WTC11 (cell line): Measurements from ENCODE around the gene DUSP5. TPM values are rescaled to one million over a fixed set of nuclear protein-coding genes. Genes with fewer than 3 reads are reported as not detected.
A peak's percentile ranks its signal among the peaks of the same experiment; 100 is the strongest.
"Not testable (repeated sequence)": the region's sequence is repeated elsewhere in the genome, so short reads cannot be mapped to it uniquely, and the experiment has no call there.

Experiments
- ATAC-seq: fragments of 200-7000 bp; cut with Tn5 transposase; 2 replicates; pipeline ENCODE4 v1.10.0; 2021; ENCODE audit warnings: mild to moderate bottlenecking, moderate library complexity
- CTCF ChIA-PET: fragments of 300-600 bp; sonication (Branson Sonifier 250); formaldehyde crosslinking; loops from one replicate; lab custom pipeline; 2021; ENCODE audit warnings: antibody characterized with exemption; lab: Charles Lee
- POLR2A ChIA-PET: fragments of 350-600 bp; sonication (Branson Sonifier 250); formaldehyde crosslinking; loops from one replicate; lab custom pipeline; 2021; ENCODE audit warnings: antibody characterized with exemption; lab: Charles Lee
- DNase-seq: peaks from one replicate; pipeline ENCODE4 v3.0.0; 2021; ENCODE audit warnings: low spot score
- H3K27ac Mint-ChIP-seq: 2 replicates; pipeline ENCODE4 v1.8.0; 2021; ENCODE audit warnings: mixed read lengths
- H3K27me3 Mint-ChIP-seq: 2 replicates; pipeline ENCODE4 v1.8.0; 2021; ENCODE audit warnings: low read depth, mild to moderate bottlenecking, moderate library complexity, mixed read lengths
- H3K36me3 Mint-ChIP-seq: 2 replicates; pipeline ENCODE4 v1.8.0; 2021; ENCODE audit warnings: mixed read lengths
- H3K4me1 Mint-ChIP-seq: 2 replicates; pipeline ENCODE4 v1.8.0; 2022; ENCODE audit warnings: mixed read lengths
- H3K4me3 Mint-ChIP-seq: 2 replicates; pipeline ENCODE4 v1.8.0; 2021; ENCODE audit warnings: mild to moderate bottlenecking, moderate library complexity, mixed read lengths
- H3K9me3 Mint-ChIP-seq: 2 replicates; pipeline ENCODE4 v1.8.0; 2021; ENCODE audit warnings: mixed read lengths
- AR ChIP-seq: fragments of 250-450 bp; sonication (Bioruptor Pico); IDR thresholded peaks from 2 replicates; pipeline ENCODE4 v1.9.0; 2021; ENCODE audit warnings: mild to moderate bottlenecking
- ATF1 ChIP-seq: sonication (generic); formaldehyde crosslinking; IDR thresholded peaks from 2 replicates; pipeline ENCODE4 v1.8.1; 2023; ENCODE audit warnings: mild to moderate bottlenecking, moderate library complexity, missing genetic modification reagents
- ATF6 ChIP-seq: sonication (generic); formaldehyde crosslinking; IDR thresholded peaks from 2 replicates; pipeline ENCODE4 v1.8.1; 2023; ENCODE audit warnings: mild to moderate bottlenecking, missing genetic modification reagents
- FOXJ3 ChIP-seq: sonication (generic); formaldehyde crosslinking; IDR thresholded peaks from 2 replicates; pipeline ENCODE4 v1.9.0; 2021; ENCODE audit warnings: missing genetic modification reagents, mild to moderate bottlenecking, borderline replicate concordance
- IRF2 ChIP-seq: sonication (generic); formaldehyde crosslinking; IDR thresholded peaks from 2 replicates; pipeline ENCODE4 v1.8.0; 2022; ENCODE audit warnings: low read depth, missing genetic modification reagents, borderline replicate concordance
- JAZF1 ChIP-seq: fragments of 250-450 bp; sonication (Bioruptor Pico); IDR thresholded peaks from 2 replicates; pipeline ENCODE4 v1.9.0; 2021; ENCODE audit warnings: moderate library complexity, mild to moderate bottlenecking, inconsistent platforms
- JUN ChIP-seq: sonication (generic); formaldehyde crosslinking; IDR thresholded peaks from 2 replicates; pipeline ENCODE4 v1.8.0; 2023; ENCODE audit warnings: mild to moderate bottlenecking, missing genetic modification reagents
- RORB ChIP-seq: fragments of 250-450 bp; sonication (Bioruptor Pico); IDR thresholded peaks from 2 replicates; pipeline ENCODE4 v1.9.0; 2021; ENCODE audit warnings: mild to moderate bottlenecking
- SOX15 ChIP-seq: fragments of 250-450 bp; sonication (Bioruptor Pico); IDR thresholded peaks from 2 replicates; pipeline ENCODE4 v1.9.0; 2021; ENCODE audit warnings: mild to moderate bottlenecking
- TP53 ChIP-seq: sonication (generic); formaldehyde crosslinking; IDR thresholded peaks from 2 replicates; pipeline ENCODE4 v1.8.1; 2023; ENCODE audit warnings: mild to moderate bottlenecking, missing genetic modification reagents
- ZBTB21 ChIP-seq: sonication (generic); formaldehyde crosslinking; IDR thresholded peaks from 2 replicates; pipeline ENCODE4 v1.8.1; 2023; ENCODE audit warnings: mild to moderate bottlenecking, missing genetic modification reagents, borderline replicate concordance
- total RNA-seq: library from RNA; stranded (reverse); gene quantifications from 3 replicates; pipeline ENCODE4 v1.2.3, GENCODE V29; 2021
- TF ChIP-seq, protein P1 (sequence below): sonication (generic); formaldehyde crosslinking; IDR thresholded peaks from 2 replicates; pipeline ENCODE4 v1.8.1; 2022; ENCODE audit warnings: low read depth, missing genetic modification reagents, borderline replicate concordance
- TF ChIP-seq, protein P2 (sequence below): fragments of 250-450 bp; sonication (Bioruptor Pico); IDR thresholded peaks from 2 replicates; pipeline ENCODE4 v1.9.0; 2021; ENCODE audit warnings: moderate library complexity, mild to moderate bottlenecking, inconsistent platforms, borderline replicate concordance
- TF ChIP-seq, protein P3 (sequence below): sonication (generic); formaldehyde crosslinking; IDR thresholded peaks from 2 replicates; pipeline ENCODE4 v1.8.1; 2023; ENCODE audit warnings: mild to moderate bottlenecking, missing genetic modification reagents, moderate library complexity
- TF ChIP-seq, protein P4 (sequence below): fragments of 250-450 bp; sonication (Bioruptor Pico); conservative IDR thresholded peaks from 2 replicates; pipeline ENCODE4 v1.9.0; 2021; ENCODE audit warnings: mild to moderate bottlenecking
- TF ChIP-seq, protein P5 (sequence below): sonication (generic); formaldehyde crosslinking; IDR thresholded peaks from 2 replicates; pipeline ENCODE4 v1.8.0; 2023; ENCODE audit warnings: missing genetic modification reagents, mild to moderate bottlenecking, borderline replicate concordance

DUSP5 gene
- total RNA-seq, 1 experiment from 2014 or later = 55.1 TPM

GRCh38 chr10:110462166-110463095 lies 35.3 kb upstream of the DUSP5 start:
- no peak for TF ChIP-seq TP53 (CRISPR knock-in tag)
- TF ChIP-seq, protein P1, sequence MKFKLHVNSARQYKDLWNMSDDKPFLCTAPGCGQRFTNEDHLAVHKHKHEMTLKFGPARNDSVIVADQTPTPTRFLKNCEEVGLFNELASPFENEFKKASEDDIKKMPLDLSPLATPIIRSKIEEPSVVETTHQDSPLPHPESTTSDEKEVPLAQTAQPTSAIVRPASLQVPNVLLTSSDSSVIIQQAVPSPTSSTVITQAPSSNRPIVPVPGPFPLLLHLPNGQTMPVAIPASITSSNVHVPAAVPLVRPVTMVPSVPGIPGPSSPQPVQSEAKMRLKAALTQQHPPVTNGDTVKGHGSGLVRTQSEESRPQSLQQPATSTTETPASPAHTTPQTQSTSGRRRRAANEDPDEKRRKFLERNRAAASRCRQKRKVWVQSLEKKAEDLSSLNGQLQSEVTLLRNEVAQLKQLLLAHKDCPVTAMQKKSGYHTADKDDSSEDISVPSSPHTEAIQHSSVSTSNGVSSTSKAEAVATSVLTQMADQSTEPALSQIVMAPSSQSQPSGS (CRISPR knock-in tag) = no peak
- TF ChIP-seq, protein P2, sequence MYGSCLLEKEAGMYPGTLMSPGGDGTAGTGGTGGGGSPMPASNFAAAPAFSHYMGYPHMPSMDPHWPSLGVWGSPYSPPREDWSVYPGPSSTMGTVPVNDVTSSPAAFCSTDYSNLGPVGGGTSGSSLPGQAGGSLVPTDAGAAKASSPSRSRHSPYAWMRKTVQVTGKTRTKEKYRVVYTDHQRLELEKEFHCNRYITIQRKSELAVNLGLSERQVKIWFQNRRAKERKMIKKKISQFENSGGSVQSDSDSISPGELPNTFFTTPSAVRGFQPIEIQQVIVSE (CRISPR knock-in tag) = no peak
- TF ChIP-seq IRF2 (CRISPR knock-in tag) = no peak
- TF ChIP-seq FOXJ3 (CRISPR knock-in tag) = no peak
- no peak for TF ChIP-seq ZBTB21
- TF ChIP-seq AR (CRISPR knock-in tag) = no peak
- TF ChIP-seq, protein P3, sequence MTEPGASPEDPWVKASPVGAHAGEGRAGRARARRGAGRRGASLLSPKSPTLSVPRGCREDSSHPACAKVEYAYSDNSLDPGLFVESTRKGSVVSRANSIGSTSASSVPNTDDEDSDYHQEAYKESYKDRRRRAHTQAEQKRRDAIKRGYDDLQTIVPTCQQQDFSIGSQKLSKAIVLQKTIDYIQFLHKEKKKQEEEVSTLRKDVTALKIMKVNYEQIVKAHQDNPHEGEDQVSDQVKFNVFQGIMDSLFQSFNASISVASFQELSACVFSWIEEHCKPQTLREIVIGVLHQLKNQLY (CRISPR knock-in tag) = no peak
- TF ChIP-seq, protein P4, sequence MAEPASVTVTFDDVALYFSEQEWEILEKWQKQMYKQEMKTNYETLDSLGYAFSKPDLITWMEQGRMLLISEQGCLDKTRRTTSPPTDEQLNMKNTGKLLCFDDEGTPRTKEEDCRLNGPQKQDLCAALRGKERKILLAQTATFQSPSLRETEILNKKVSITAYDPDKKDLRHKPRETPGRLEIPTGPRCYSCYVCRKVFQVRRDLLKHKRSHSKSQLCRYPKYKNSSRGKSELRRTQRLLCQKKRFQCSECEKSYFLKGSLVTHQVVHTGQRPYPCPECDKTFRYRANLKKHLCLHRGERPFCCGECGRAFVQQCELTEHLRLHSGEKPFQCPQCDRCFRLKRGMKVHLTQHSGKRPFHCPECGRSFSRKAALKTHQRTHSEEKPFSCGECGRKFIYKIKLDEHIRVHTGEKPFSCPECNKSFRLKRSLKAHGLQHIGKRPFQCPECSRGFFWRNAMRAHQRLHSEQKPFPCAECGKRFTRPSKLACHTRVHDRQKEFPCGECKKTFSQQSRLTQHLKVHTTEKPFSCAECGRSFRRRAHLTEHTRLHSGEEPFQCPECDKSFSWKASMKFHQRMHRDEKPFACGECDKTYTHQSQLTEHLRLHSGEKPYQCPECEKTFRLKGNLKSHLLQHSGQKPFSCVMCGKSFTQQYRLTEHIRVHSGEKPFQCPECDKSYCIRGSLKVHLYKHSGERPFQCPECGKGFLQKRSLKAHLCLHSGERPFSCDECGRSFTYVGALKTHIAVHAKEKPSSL (CRISPR knock-in tag) = no peak
- TF ChIP-seq ATF1 = no peak
- TF ChIP-seq, protein P5, sequence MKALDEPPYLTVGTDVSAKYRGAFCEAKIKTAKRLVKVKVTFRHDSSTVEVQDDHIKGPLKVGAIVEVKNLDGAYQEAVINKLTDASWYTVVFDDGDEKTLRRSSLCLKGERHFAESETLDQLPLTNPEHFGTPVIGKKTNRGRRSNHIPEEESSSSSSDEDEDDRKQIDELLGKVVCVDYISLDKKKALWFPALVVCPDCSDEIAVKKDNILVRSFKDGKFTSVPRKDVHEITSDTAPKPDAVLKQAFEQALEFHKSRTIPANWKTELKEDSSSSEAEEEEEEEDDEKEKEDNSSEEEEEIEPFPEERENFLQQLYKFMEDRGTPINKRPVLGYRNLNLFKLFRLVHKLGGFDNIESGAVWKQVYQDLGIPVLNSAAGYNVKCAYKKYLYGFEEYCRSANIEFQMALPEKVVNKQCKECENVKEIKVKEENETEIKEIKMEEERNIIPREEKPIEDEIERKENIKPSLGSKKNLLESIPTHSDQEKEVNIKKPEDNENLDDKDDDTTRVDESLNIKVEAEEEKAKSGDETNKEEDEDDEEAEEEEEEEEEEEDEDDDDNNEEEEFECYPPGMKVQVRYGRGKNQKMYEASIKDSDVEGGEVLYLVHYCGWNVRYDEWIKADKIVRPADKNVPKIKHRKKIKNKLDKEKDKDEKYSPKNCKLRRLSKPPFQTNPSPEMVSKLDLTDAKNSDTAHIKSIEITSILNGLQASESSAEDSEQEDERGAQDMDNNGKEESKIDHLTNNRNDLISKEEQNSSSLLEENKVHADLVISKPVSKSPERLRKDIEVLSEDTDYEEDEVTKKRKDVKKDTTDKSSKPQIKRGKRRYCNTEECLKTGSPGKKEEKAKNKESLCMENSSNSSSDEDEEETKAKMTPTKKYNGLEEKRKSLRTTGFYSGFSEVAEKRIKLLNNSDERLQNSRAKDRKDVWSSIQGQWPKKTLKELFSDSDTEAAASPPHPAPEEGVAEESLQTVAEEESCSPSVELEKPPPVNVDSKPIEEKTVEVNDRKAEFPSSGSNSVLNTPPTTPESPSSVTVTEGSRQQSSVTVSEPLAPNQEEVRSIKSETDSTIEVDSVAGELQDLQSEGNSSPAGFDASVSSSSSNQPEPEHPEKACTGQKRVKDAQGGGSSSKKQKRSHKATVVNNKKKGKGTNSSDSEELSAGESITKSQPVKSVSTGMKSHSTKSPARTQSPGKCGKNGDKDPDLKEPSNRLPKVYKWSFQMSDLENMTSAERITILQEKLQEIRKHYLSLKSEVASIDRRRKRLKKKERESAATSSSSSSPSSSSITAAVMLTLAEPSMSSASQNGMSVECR (CRISPR knock-in tag) = no peak
- no peak for TF ChIP-seq JAZF1 (CRISPR knock-in tag)
- no peak for TF ChIP-seq ATF6 (CRISPR knock-in tag)
- TF ChIP-seq RORB = no peak
- no peak for TF ChIP-seq SOX15 (CRISPR knock-in tag)
- TF ChIP-seq JUN = no peak
- Mint-ChIP-seq H3K4me1 (peaks cover 16% of the 10 kb centered on the region), H3K27ac (peak overlapping the region; percentile 69; the same call in 1 of the 2 replicates), H3K36me3 (no peaks in the 10 kb centered on the region), H3K9me3 (no peaks in the 10 kb centered on the region), H3K27me3 (no peaks in the 10 kb centered on the region; the same call in 1 of the 2 replicates), H3K4me3 (no peak overlapping the region)
- CTCF ChIA-PET = interaction anchor here (0.6 kb wide), 1 partner anchor 252 kb away, joined by 3 read pairs; no protein-coding TSS in a partner anchor
- DNase-seq (no peak), ATAC-seq (peak; percentile 46)
- POLR2A ChIA-PET = interaction anchor here (0.6 to 0.7 kb wide), 3 partner anchors 12 to 31 kb away, joined by 3 to 7 read pairs (median 3); no protein-coding TSS in a partner anchor

- POLR2A ChIA-PET, H3K27me3 Mint-ChIP-seq, ATAC-seq, H3K36me3 Mint-ChIP-seq, H3K4me3 Mint-ChIP-seq, DNase-seq, CTCF ChIA-PET, H3K4me1 Mint-ChIP-seq, H3K27ac Mint-ChIP-seq: not testable (repeated sequence)
- peaks cover 10% of the 10 kb centered on the region for H3K9me3 Mint-ChIP-seq
These were observed 29.4 kb upstream of the DUSP5 start for GRCh38 chr10:110468258-110468657.

- H3K27ac Mint-ChIP-seq, H3K36me3 Mint-ChIP-seq, ATAC-seq, DNase-seq, POLR2A ChIA-PET, CTCF ChIA-PET, H3K27me3 Mint-ChIP-seq, H3K4me3 Mint-ChIP-seq: not testable (repeated sequence)
- peaks cover 13% of the 10 kb centered on the region for H3K4me1 Mint-ChIP-seq
- peaks cover 10% of the 10 kb centered on the region for H3K9me3 Mint-ChIP-seq
These were observed 27.2 kb upstream of the DUSP5 start for GRCh38 chr10:110470541-110470940.
